ENCODE data around the gene ERICH6.
A peak's percentile ranks its signal among the peaks of the same experiment; 100 is the strongest.

The ERICH6 gene

DNA sequence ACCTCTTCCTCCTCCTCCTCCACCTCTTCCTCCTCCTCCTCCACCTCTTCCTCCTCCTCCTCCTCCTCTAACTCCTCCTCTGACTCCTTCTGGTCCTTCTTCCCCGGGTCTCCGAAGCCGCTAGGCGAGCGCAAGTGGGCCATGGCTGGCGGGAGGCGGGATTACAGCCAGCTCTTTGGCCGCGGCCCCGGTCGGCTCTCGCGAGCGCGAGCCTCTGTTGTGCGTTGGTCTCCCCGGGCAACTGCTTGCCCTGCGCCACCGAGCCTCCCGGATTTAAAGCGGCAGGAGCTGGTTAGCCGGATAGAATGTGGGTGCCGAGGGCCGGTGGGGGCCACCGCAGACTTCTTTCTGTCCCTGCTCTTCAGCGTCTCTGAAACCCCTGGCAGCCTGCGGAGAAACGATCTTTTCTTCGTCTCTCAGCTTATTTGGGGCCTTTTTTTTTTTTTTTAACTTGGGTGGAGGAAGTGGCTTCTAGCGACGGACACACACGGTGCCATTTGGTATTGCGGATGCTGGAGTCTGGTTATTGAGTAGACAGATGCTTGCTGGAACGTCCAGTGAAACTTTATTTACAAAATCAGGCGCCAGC, at the start of gene ERICH6:
TSS of gene ERICH6 (minus strand) at position 165 of the 589 bp plus-strand sequence. CDS start at position 143, 22 bp downstream.
- DNase-seq = peak; percentile 68 to 86

DNA sequence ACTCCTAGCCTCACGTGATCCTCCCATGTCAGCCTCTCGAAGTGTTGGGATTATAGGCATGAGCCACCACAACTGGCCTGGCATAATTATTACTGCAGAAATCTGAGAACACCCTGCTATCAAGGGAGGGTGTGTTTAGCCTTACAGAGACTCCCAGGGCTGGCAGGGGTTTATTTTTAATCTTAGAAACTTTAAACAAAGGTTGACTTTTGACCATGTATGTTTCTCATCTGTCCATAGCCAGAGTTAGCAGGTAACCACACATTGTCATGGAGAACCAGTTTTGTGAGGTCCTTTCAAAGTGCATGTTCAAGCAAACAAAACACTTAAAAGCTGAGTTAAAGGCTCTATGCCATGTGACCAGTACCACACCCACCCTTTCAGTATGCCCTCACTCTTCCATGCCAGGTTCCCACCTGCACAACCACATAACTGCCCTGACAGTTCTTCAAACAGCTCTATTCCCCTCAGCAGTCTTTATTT, 48.1 kb upstream of the ERICH6 start:
- DNase-seq = no peak

DNA sequence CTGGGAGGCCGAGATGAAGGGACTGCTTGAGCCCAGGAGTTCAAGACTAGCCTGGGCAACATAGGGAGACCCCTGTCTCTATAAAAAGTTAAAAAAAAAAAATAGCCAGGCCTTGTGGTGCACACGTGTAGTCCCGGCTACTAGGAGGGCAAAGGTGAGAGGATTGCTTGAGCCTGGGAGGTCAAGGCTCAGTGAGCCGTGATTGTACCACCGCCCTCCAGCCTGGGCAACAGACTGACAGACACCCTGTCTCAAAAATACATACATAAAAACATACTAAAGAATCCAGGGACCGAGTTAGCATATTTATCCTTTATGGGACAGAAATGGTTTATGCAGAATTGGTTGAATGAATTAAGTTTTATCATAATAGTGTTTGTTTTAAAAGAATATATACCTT, 45.5 kb upstream of the ERICH6 start:
- no peak for DNase-seq

DNA sequence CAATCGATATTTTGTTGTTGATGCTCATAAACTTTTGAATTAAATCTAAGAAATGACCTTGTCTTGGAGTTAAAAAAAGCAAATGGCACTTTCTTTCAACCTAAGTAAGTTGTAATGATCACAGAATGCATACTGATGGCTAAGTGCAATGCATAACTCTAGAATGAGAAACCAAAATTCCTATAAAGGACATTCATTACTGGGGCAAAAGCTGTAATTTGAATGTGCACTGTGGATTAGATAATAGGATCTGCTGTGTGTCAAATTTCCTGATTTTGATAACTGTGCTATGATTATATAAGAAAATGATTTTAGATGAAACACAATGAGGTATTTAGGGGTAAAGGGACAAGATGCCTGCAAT, 44.9 kb upstream of the ERICH6 start:
- no peak for DNase-seq

DNA sequence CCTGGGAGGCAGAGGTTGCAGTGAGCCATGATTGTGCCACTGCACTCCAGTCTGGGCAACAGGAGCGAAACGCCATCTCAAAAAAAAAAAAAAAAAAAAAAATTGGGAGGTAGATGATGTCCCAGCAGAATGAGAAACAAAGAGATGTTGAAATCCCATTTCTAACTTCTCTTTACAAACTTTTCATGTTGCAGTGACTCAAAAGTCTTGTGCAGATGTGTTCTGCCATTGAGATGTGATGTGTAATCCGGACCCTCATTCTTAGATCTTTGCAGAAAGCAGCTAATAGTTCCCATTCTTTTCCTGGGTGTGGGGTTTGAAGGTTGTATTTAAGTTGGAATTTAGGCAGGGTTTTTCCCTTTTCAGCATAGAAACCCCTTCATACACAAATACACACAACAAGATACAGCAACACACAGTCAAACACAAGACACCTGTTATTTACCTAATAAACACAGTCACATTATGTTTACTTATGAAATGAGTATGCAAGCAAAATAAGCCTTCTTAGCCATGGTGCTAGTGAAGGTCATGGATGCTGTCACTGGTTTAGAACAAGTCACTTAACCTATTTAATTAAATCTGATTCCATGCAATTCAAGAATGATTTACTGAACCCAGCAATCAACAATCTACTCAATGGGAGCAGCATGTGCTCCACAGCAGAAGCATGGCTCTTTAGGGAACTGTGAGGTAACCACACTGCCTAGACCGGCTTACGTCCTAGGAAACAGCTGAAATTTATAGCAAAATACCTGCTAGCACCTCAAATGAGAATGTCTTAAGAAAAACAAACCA, 44.4 kb upstream of the ERICH6 start:
- DNase-seq = no peak

DNA sequence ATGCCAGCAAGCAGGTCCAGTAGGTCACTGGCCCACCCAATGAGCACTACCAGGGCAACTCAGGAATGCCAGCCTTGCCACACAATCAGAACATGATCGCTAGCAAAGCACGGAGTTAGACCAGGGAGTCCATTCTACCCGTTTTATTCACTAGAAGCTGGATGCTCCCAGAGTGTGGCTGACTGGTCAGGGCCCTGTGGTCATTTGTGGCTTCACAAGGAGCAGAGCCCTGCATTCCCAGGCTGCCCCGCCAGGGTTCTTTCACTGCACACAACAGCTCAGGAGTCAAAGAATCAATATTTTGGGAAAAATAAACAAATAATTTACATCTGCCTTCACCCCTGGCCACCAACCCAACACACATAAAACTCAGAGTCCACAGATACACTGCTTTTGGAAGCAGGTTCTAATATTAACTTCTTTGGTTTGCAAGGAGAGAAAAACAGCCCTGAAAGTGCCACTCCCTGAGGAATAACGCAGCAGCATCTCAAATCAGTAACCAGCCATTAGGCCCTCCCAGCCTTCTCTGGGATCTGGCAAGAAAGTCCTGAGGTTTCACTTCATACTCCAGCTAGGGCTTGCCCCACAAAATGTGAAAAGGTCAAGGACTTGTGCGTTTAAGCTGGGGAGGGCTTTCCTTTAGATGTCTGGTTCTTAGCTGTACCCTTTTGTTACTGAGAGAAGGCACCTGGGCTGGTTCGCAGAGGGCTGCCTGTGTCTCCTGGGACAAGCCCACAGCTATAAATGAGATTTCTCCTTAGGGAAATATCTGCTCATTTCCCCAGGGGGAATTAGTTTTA, 43.3 kb upstream of the ERICH6 start:
- no peak for DNase-seq

DNA sequence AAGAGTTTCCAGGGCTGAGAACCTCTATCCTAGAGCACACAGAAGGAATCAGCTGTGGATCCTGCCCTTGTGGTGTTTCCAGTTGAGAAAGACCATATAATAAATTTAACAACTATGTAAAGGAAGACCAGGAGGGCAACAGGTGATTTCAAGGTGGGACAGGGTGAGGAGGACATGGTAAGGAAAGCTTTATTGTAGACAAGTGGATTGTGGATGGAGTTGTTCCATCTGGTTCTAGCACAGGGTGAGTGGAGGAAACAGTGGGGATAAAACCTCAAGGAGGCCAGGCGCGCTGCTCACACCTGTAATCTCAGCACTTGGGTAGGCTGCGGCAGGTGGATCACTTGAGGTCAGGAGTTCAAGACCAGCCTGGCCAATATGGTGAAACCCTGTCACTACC, 42.1 kb upstream of the ERICH6 start:
- DNase-seq = no peak

DNA sequence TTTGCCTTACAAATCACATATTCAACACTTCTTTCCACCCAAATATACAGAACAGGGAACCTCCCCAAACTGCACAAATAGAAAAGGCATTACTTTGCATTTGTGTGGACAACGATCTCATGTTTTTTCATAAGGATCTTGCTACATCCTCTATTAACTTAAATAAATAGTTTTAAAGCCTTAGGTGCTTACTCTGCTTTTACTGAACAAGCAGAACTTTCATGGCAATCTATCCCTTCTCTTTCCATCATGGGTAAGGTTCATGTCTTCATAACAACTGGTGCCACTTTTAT, 41.1 kb upstream of the ERICH6 start:
- DNase-seq = no peak

DNA sequence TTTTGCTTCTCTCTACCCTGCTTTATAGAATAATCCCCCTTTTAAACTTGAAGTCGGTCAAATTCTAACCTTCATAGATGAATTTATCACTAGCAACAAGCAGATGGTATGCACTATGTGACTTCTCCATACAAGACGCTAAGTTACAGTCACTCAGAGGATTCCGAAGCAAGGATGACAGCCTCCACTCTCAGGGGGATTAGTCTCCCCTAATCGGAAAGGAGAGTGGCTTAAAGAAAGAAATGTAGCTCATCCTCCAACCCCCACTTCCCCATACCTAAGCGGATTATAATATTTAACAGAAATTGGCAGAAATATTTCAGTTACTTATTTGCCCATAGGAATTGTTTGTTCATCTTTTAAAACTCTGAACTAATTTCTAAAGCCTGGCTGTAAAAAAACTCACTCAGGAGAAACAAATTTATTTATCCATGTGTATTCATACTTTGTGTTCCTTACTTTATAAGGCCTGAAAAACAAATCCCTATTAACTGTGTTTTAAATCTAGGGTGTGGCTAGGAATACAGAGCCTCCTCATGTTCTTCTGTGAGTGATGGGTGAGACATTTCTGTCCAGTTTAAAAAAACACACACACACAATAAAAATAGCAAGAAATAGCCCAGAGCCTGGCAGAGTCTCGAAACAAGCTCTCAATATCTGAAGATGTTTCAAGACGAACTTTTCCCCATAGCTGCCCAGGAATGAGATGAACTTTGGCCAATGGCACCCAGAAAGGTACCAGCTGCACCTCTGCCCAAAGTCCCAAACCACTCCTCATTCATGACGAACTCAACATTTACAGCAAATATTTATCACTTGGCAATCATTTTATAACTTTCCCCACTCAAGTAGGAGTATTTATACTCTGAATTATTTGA, 40.6 kb upstream of the ERICH6 start:
- DNase-seq = no peak

DNA sequence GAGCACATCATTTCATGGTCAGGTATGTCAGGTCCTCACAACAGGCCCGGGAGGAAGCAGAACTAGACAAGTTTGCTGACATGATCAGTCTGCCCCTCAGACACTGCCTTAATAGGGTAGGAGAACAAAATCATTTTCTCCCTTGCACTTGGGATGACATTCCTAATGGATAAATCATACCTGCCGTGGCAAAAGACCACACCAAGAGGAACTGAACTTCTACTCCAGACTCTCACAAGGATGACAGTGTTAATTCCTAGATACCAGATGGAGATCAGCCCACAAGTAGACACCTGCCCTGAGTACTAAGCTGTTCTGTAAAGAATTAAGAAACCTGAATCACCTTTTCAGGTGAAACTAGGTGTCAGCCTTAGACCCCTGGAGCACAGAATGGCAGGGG, 39.8 kb upstream of the ERICH6 start:
- peak; percentile 5 to 26 for DNase-seq

DNA sequence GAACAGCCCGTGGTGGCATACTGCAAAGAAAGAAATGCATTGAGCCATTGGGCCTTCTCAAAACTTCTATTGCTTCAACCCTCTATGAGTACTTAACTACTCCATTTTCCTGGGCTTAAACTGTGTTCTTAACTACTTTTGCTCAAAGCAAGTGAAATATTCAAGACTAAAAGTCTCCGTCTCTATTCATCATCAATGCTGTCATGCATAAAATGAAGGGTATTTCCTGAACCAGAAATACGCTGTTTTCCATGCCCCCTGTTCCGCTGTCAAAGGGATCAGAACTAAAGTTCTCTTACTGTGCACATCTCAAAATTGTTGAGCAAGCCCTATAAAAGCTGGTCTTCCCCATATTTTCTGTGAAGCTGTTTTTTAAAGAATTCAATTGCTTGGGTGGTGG, 39.0 kb upstream of the ERICH6 start:
- DNase-seq = no peak

DNA sequence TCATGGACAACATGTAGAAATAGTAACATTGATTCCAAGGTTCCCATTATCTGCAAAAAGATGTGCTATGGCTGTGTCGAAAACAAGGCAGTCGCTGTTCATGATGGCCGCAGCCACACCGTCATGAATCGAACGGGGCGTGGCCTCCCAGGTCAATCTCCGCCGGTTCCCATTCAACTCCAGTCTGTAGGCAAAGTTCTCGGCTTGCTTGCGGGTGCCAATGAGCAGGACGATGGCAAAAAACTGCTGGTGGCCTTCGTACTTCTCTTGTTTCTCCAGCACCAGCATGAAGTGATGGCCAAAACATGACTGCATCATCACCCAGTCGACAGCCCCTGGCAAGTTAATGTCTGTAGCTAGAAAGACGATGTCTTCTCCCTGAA, 38.4 kb upstream of the ERICH6 start:
- no peak for DNase-seq

DNA sequence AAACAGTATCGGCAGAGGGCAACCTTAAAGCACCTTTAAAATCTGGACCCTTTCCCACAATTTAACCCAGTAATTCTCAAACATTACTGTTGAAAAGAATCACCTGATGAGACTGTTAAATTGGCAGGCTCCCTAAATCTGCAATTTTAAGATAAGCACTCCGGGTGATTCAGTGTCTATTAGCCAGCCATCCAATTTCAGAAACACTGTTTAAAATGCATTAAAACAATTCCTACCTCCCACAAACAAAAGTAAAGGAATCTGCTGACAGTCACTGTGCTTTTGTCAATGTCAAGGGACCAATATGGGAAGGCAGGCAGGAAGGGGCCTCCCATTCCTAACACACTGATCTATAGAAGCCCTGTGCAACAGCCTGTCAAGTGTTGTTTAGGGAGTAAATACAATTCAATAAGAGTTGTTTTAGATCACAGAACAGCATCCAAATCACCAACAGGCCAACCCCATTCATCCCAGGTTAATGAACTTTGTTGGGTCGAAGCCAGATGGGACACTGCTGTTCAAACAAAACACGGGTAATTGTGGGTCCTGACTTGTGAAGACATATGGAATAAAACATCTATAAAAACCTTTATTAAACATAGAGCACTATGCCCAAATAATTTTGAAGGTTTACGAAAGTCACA, 37.9 kb upstream of the ERICH6 start:
- DNase-seq = no peak

DNA sequence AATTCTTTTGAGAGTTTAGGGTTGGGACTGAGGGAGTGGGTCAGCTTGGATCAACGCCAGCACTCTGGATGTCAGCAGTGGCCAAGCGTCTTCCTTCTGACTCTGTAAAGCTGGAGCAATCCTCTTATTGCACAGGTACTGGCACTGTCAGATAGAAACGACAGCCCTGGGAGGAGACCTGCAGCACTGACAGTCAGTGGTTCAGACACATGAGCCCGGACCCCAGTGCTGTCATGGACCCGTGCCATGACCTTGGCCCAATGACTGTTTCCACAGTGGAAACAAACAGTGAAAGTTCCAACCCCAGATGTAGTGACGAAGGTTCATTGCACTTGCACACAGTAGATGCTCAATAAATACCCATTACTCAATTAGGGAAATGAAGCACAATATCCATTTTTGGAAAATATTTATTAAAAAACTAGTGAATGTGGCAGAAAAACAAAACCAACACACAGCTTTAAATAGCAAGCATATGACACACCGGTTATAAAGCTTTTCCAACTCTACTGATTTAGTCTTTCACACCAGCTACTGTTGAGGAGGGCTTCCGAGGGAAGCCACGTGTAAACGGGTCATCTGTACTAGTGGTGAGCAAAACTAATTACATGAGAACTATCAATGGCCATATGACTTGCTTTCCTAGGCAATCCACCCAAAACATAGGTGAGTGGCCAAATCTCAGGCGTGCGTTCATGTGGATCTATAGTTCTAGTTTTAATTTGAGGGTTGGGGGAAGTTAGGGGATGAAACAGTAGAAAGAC, 37.2 kb upstream of the ERICH6 start:
- DNase-seq = no peak

DNA sequence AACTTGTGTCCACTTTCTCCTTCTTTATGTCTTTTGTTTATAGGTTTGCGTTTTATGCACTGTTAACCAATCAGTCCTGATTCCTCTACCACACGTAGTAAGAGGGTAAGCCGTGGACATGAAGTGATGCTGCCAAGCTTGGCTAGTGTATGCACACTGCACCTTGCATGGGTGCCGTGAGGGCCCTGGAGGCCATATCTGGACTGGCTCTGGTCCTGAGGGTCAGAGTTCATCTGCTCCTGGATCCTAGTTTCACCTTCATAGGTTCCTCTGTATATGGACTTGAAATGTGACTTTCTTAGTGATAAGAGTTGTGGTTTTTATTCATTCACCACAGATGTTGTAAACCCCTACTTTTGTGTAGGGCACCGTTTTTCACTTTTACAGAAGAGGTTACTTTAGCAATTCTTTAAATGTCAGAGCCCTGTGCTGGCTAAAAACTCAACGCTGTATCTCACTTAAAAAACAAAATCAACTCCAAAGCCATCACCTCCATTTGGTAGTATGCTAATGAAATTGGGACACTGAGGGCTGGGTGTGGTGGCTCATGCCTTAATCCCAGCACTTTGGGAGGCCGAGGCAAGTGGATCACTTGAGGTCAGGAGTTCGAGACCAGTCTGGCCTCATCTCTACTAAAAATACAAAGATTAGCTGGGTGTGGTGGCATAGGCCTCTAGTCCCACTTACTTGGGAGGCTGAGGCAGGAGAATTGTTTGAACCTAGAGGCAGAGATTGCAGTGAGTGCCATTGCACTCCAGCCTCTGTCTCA, 36.3 kb upstream of the ERICH6 start:
- no peak for DNase-seq

DNA sequence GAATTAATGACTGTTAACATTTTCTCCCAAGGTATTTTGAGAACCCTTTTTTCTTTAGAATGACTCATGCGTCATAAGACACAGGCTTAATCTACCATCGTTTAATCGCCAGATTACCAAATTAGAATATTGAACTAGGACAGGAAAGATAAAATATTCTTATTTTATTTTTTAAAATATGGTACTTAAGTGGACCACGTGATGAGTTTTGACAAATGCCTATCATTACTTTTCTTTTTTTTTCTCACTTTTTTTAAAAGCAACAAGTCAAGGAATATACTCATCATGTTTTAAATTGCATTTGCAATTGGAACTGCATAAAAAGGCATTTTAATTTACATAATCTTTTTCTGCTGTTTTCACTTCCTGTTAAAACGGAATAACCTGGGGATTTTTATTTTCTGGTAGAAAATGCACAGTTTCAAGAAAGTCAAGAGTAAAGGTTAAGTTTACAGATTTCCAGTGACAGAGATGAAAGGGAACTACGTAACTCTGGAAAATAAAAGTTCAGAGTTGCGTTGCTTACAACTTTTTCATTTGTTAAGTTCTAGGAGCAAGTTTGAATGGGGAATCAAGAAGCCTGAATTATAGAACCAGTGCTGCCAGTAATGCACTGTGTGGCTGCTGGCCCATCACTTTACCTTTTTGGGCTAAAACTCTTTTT, 35.6 kb upstream of the ERICH6 start:
- DNase-seq = no peak

DNA sequence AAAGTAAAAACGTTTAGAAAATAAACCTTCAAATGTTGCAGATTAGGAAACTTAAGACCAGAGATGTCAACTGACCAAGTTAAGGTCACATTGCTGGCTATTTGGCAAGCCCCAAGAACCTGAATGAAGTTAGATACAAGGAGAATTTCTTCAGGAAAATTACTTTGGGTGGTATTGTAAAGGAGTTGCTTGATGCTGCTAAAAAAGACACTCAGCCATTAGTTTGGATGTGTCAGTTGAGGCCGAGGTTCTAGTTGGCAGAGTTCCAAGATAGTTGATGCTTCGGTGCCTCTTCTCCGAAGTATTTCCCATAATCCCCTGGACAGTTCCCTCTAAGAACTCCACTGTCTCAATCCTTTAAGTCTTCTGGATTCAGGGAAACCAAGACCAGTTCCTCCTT, 35.0 kb upstream of the ERICH6 start:
- DNase-seq = no peak

DNA sequence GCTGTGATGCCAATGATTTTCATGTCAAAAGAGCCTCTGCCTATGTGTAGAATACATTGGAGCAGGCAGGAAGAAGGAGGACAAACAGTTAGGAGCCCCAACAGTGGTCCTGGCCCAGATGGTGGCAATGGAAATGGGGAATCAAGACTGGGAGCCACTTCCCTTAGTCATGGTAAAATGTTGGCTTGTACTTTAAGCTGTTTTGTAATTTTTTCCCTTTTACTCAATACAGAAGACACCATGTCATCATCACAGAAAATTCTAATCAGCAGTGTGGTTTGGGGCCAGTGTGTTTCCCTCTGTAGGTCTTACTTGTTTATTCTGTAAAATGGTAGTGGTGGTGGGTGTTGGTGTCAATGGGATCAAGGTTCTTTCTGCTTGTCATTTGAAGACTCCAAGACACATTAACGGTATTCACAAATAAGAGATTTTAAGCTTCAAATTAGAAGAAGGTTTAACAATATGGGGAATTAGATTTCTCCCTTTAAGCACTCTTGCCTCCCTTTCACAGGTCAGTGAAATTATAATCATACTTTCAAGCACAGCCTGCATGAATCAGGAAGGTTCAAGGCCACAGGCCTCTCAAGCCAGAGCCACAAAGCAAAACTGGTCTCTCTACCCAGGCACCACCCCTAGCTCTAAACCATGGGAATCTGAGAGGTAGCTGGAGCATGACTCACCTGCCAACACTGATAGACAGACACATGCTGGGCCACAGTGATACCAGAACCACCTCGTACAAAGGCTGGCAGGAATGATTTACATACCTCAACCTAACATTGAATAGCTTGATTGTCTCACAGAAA, 34.4 kb upstream of the ERICH6 start:
- DNase-seq = no peak

Data from SW 1271 (cell line).